ENCODE data around the gene HYDIN.
"Not testable (repeated sequence)": the region's sequence is repeated elsewhere in the genome, so short reads cannot be mapped to it uniquely, and the experiment has no call there.

Gene HYDIN

DNA sequence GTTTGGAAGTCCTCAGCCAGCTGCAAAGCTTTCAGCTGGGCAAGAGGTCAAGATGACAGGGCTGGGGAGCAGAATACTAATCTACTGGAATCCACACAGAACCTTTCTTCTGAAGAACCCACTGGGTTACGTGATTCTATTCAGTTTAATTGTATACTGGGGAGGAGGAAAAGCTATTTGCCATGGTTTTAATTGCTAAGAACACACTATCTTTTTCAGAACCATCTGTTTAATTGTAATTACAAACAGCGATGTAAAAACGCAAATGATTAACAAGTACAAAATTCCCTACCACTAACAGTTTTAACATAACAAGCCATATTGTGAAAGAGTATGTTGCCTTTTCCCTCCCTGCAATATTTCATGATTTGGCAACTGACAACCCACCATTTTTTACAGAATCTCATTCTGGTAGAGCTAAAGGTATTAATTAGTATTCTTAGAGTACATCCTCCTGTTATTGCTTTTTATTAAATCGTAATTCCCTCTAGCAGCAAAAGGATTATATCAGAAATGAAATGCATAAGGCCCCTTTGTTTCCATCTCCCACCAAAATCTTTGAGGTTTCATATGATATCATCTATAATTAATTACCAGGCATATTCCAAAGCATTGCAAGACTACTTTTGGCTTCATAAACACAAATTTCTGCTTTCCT is 12.1 kb downstream of the HYDIN start:
- DNase-seq: no peak

DNA sequence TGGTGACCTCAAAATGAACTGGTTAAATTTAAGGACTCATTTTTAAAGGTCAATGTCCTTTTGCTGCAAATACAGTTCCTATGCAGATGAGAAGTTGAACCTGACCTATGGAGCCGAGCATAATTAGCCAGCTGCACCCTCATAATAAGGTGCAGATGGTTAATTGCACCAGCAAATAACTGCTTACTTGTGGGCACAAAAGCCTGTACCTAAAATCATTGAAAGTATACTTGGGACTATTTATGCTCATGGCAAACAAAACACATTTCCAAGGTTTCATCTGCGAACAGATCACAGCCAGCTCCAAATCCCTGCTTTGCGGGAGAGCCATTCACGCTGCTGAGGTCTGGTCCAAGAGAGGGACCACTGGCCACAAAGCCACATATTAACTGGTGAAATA is 13.0 kb downstream of the HYDIN start:
- DNase-seq: no peak

- no peak for DNase-seq
Observed at GRCh38 chr16:71216714-71217113, 13.8 kb downstream of the HYDIN start.

DNA sequence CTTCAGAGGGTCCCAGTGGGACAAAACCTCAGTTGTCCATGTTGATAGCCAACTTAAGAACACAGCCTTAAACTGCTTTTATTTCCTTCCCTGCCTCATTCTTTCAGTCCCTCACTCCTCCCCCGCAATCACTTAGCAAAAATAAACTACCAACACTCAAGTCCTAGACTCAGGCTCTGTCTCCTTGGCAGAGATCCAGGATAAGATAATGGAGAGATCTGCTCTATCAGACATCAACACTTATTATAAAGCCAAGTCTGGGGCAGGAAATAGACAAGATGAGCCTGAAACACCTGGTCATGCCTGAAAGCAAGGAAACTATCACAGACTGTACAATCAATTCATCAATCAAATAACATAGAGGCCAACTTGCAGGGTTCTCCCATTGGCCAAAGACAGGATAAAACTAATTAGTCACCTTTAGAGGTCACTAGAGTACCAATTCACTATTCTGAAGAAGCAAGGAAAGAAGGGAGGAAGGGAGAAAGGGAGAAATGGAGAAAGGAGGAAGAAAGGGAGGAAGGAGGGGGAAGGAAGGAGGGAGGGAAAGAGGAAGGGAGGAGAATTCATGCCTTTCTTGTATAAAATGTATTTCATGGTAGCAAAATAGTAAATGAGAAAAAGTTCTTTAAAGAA is 15.7 kb downstream of the HYDIN start:
- peak; percentile 9 for DNase-seq

DNA sequence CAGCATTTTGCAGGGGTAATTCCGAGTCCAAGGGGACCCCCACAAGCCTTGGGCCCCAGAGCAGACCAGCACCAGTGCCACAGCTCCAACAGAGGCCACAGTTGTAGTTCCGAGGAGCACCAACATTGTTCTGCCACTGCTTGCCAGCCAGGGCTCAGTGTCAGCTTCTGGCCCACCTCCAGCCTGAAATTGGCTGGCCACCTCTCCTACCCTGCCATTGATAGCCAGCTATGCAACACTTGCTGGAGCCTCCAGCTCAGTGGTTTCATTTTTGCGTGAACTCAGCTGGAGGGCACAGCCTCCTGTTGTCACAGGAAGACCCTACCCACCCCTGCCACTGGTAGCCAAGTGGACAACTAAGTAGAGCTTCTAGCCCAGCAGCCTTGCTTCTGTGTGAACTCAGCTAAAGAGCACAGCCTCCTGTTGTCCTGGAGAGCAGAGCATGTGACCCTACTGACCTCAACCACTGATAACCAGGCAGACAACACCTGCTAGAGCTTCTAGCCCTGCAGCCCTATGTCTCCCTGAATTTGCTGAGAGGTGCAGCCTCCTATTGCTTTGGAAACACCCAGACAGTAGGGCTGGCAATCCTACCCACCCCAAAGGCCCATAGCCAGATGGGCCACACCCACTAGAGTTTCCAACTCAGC is 24.9 kb downstream of the HYDIN start:
- no peak for DNase-seq

DNA sequence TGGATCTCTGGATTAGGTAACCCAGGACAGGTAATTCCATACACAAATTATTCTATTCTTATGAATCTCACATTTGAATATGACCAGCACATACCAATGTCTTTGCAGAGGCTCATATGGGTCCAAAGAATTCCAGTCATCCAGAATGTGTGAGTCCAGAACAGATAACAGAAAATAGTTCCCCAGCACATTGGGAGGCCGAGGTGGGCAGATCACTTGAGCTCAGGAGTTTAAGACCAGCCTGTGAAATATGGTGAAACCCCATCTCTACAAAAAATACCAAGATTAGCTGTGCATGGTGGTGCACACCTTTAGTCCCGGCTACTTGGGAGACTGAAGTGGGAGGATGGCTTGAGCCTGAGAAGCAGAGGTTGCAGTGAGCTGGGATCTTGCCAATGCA is 26.9 kb downstream of the HYDIN start:
- DNase-seq: no peak

GRCh38 chr16:71201556-71201955 is 29.0 kb downstream of the HYDIN start:
- DNase-seq: no peak

DNA sequence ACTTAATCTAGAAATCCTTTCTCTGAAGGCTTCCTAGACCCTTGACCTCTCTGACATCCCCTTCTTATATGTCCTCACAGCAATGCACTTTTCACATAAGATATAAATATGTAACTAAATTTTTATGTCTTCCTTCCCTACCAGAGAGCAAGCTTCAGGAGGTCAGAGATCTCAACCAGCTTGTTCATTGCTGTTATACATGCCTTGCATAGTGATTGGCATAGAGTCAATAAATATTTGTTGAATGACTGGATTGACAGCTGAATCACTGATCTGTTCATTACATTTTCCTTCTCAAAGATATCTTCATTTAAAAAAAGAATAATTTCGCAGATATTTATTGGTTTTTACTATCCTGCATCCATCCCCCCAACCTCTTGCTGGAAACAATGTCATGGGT is 29.5 kb downstream of the HYDIN start:
- no peak for DNase-seq

DNA sequence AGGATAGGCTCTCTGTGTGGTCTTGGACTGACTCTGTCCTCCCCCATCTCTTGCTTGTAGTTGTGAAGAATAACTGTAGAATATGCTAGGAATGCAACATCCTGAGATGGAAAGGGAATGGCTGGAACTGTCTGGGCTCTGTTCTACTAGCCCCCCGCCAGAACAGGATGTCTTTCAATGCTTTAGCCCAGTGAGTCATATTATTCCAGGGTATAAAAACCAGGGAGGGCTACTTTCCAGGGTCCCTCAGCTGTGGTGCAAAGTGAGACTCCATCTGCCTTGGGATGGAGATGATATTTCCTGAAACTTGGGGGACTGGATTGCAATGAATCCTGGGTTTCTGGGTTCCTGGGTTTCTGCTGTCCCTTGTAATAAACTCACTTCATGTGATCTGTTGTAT is 32.1 kb downstream of the HYDIN start:
- DNase-seq: no peak

DNA sequence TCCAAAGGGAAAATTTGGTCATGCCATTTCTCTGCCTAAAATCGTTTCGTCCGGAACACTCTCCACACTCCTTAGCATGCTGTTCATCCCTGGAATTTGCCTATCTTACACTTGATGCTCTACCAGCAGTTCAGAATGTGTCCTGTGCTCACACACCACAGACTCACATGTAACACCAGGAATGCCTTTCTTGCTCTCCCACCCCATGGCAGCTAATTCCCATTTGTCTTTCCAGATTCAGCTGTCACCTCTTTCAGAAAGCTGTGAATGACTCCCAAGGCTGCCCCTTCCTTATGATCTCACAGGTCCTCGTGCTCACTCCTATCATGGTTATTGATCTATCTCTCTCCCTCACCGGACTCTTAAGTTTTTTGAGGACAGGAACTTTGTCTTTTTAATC is 38.1 kb downstream of the HYDIN start:
- no peak for DNase-seq

DNA sequence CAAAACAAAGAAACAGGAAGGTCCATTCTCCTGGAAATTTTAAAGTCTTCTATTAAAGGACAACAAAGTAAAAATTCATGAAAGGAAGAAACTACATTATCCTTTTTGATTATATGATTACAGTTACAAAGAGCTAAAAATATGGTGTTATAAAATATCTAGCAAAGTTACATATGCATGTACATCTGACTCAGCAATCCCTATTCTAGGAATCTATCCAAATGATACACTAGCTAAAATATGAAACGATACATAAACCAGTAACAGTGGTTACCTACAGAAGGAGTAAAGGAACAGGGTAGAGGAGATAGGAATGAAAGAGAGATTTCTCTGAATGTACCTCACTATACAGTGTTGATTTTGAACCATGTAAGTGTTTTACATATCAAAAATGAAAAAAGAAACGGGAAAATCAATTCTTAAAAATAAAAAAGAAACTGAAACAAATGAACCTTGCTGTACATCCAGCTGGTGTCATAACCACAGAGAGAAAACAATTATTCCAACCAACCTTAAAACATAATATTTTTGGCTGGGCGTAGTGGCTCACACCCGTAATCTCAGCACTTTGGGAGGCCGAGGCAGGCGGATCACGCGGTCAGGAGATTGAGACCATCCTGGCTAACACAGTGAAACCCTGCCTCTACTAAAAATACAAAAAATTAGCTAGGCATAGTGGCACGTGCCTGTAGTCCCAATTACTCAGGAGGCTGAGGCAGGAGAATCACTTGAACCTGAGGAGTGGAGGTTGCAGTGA is 41.4 kb downstream of the HYDIN start:
- DNase-seq: no peak

GRCh38 chr16:71185347-71185746 is 45.2 kb downstream of the HYDIN start:
- DNase-seq: no peak

DNA sequence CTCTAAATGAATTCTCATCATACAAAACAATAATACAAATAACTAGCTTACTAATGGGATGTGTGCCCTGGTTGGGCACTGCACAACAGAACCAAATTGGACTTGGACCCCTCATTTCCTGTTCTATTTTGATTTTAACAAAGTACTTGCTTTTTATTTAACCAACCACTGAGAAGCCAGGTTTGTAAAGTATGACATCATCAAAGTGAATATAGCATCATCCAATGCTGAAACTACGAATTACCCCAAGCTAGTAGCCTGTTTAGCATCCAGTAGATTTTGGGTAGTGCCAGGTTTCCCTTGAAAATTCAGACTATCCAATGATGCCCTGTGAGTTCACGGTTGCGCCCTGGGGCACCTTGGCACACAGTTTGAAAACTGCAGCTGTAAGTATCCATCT is 51.0 kb downstream of the HYDIN start:
- no peak for DNase-seq

GRCh38 chr16:71172481-71173207 is 57.9 kb downstream of the HYDIN start:
- no peak for DNase-seq

GRCh38 chr16:71161007-71161406 is 69.5 kb downstream of the HYDIN start:
- not testable (repeated sequence) for DNase-seq

DNA sequence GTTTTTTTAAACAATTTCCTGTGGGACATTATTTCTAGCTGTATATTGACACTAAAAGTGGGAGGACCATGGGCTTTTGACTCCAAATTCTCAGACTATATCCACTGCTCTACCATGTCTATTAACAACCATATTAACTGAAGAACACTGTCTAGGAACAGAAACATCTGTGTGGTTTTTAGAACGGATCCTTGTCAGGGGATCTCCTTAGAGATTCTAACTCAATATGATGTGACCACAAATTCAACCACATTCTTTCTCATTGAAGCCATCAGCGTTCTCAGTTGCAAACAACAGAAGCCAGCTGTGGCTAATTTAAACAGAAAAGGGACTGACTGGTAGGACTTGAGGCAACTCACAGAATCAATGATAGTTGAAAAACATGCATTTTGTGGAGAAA is 73.2 kb downstream of the HYDIN start:
- DNase-seq: not testable (repeated sequence)

DNA sequence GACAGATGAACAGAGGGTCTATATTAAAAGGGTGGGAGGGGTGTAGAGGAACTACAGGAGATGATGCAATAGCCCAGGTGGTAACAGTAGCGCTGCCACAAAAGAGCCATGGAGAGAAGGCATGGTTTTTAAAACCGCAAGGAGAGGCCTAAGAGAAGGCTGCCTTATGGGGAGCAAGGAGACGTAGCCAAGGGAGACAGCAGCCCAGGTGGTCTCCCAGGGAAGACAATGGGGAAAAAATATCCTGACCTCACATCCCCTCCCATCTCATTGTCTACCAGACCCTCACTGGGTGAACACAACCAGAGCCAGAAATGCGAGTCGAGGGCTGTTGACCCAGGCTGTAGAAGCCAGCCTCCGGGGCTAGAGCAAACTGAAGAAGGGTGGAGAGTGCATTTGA is 77.2 kb downstream of the HYDIN start:
- DNase-seq: not testable (repeated sequence)

GRCh38 chr16:71151654-71152053 is 78.9 kb downstream of the HYDIN start:
- not testable (repeated sequence) for DNase-seq

GRCh38 chr16:71143246-71143645 is 87.3 kb downstream of the HYDIN start:
- DNase-seq: not testable (repeated sequence)

DNA sequence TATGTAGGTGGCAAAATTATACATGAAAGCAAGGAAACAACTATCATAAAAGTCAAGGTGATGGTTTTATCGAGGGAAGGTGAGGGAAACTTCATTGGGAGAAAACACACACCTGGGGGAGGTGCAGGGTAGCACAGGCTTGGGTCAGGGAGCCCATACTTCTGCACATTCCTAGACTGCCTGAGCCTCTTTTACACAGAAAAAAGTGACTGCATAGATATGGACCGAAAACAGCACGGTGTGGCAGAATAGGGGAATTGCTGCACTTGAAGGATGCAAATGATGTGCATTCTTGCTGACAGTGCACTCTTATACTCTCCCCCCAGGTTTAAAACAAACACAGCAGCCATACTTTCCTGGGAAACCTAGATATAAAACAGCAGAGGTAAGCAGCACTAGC is 120.0 kb downstream of the HYDIN start:
- DNase-seq: not testable (repeated sequence)

DNA sequence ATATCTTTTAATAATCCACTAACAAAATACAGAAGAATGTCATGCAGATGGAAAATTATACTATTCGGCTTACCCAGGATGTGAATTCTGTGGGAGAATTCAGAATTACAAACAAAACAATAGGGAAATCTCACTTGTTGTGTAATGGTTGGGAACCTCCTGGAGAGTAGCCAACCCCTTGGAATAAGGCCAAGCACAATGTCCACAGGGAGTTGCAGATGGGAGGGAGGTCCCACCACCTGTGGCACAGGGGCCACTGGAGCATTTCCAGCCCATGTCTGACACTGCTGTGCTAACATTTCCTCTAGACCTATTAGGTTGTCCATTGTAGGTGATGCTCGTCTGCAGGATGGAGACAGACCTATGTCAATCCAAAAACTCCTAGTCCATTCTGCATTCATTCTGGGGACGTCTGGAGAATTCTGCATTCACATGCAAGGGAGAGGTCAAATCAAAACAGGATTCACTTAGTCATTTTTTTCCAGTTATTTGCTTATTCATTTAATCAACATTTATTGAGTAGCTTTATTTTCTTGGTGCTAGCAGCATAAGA is 120.8 kb downstream of the HYDIN start:
- not testable (repeated sequence) for DNase-seq

- not testable (repeated sequence) for DNase-seq
Observed at GRCh38 chr16:71105881-71106280, 124.6 kb downstream of the HYDIN start.

- DNase-seq: not testable (repeated sequence)
Observed at GRCh38 chr16:71083573-71083972, 146.9 kb downstream of the HYDIN start.
